ENCODE results near the gene UIMC1.

- TF ChIP-seq, protein P1, sequence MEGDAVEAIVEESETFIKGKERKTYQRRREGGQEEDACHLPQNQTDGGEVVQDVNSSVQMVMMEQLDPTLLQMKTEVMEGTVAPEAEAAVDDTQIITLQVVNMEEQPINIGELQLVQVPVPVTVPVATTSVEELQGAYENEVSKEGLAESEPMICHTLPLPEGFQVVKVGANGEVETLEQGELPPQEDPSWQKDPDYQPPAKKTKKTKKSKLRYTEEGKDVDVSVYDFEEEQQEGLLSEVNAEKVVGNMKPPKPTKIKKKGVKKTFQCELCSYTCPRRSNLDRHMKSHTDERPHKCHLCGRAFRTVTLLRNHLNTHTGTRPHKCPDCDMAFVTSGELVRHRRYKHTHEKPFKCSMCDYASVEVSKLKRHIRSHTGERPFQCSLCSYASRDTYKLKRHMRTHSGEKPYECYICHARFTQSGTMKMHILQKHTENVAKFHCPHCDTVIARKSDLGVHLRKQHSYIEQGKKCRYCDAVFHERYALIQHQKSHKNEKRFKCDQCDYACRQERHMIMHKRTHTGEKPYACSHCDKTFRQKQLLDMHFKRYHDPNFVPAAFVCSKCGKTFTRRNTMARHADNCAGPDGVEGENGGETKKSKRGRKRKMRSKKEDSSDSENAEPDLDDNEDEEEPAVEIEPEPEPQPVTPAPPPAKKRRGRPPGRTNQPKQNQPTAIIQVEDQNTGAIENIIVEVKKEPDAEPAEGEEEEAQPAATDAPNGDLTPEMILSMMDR (IDR thresholded peaks at IDR 0.05): no peak
- TF ChIP-seq POLR2A (IDR thresholded peaks at IDR 0.05): no peak
Measured at GRCh38 chr5:176862330-176862995, 144.1 kb downstream of the UIMC1 start.

All from right lobe of liver (tissue), 4 donors.